ENCODE measurements around the gene STK32B.
"Not testable (repeated sequence)": the region's sequence is repeated elsewhere in the genome, so short reads cannot be mapped to it uniquely, and the experiment has no call there.

DNA sequence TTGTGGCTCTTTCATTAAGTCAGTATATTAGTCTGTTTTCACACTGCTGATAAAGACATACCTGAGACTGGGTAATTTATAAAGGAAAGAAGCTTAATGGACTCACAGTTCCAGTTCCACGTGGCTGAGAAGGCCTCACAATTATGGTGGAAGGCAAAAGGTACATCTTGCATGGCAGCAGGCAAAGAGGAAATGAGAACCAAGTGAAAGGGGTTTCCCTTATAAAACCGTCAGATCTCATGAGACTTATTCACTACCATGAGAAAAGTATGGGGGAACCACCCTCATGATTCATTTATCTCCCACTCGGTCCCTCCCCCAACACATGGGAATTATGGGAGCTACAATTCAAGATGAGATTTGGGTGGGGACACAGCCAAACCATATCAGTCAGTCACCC lies 15.7 kb downstream of the STK32B start:
- TF ChIP-seq, protein P1, sequence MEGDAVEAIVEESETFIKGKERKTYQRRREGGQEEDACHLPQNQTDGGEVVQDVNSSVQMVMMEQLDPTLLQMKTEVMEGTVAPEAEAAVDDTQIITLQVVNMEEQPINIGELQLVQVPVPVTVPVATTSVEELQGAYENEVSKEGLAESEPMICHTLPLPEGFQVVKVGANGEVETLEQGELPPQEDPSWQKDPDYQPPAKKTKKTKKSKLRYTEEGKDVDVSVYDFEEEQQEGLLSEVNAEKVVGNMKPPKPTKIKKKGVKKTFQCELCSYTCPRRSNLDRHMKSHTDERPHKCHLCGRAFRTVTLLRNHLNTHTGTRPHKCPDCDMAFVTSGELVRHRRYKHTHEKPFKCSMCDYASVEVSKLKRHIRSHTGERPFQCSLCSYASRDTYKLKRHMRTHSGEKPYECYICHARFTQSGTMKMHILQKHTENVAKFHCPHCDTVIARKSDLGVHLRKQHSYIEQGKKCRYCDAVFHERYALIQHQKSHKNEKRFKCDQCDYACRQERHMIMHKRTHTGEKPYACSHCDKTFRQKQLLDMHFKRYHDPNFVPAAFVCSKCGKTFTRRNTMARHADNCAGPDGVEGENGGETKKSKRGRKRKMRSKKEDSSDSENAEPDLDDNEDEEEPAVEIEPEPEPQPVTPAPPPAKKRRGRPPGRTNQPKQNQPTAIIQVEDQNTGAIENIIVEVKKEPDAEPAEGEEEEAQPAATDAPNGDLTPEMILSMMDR (conservative IDR thresholded peaks at IDR 0.05; ENCODE audit: low read length): not testable (repeated sequence)
- TF ChIP-seq EZH2phosphoT487 (IDR thresholded peaks at IDR 0.05; ENCODE audit: borderline replicate concordance, low read depth, low read length): not testable (repeated sequence)
